Measurements from ENCODE around the gene PMEPA1. TPM values are rescaled to one million over a fixed set of nuclear protein-coding genes. Genes with fewer than 3 reads are reported as not detected.

The PMEPA1 gene
- total RNA-seq, 2 experiments from 2014 or later = 2.5 to 3.0 TPM

- DNase-seq = no peak
- Mint-ChIP-seq H3K27me3 (peaks cover 28% of the 10 kb centered on the region), H3K36me3 (no peaks in the 10 kb centered on the region), H3K4me1 (ENCODE audit: low read depth) (peaks cover 12% of the 10 kb centered on the region), H3K9me3 (no peaks in the 10 kb centered on the region), H3K4me3 (no peak overlapping the region), H3K27ac (no peak overlapping the region)
- POLR2A ChIA-PET = interaction anchor here (0.6 kb wide), 1 partner anchor 38 kb away, joined by 3 read pairs; the partner anchor contains the start of gene PMEPA1
- intact Hi-C loops (cut with micrococcal nuclease) = no loop called here
- CTCF ChIA-PET = no interaction called here
Observed at GRCh38 chr20:57747861-57748481, 38.2 kb upstream of the PMEPA1 start.

- POLR2A ChIA-PET = no interaction called here
- Mint-ChIP-seq H3K36me3 (no peaks in the 10 kb centered on the region), H3K4me1 (ENCODE audit: low read depth) (peaks cover 12% of the 10 kb centered on the region), H3K9me3 (no peaks in the 10 kb centered on the region), H3K4me3 (no peak overlapping the region), H3K27ac (no peak overlapping the region), H3K27me3 (peaks cover 33% of the 10 kb centered on the region)
- CTCF ChIA-PET = no interaction called here
- DNase-seq = no peak
- intact Hi-C loops (cut with micrococcal nuclease) = no loop called here
Observed at GRCh38 chr20:57746832-57747404, 37.1 kb upstream of the PMEPA1 start.

- H3K4me1 Mint-ChIP-seq (ENCODE audit: low read depth) = peaks cover 12% of the 10 kb centered on the region
- CTCF ChIA-PET = no interaction called here
- no peaks in the 10 kb centered on the region for H3K9me3 Mint-ChIP-seq
- no peak overlapping the region for H3K27ac Mint-ChIP-seq
- POLR2A ChIA-PET = no interaction called here
- intact Hi-C loops (cut with micrococcal nuclease) = no loop called here
- no peak for DNase-seq
- no peak overlapping the region for H3K4me3 Mint-ChIP-seq
- peaks cover 34% of the 10 kb centered on the region for H3K27me3 Mint-ChIP-seq
- H3K36me3 Mint-ChIP-seq = no peaks in the 10 kb centered on the region
Observed at GRCh38 chr20:57746201-57746600, 36.4 kb upstream of the PMEPA1 start.

GRCh38 chr20:57744206-57744605, 34.4 kb upstream of the PMEPA1 start:
- Mint-ChIP-seq H3K9me3 (no peaks in the 10 kb centered on the region), H3K36me3 (no peaks in the 10 kb centered on the region), H3K27ac (no peak overlapping the region), H3K27me3 (peaks cover 26% of the 10 kb centered on the region), H3K4me1 (ENCODE audit: low read depth) (peaks cover 9% of the 10 kb centered on the region), H3K4me3 (no peak overlapping the region)
- intact Hi-C loops (cut with micrococcal nuclease) = no loop called here
- no peak for DNase-seq
- POLR2A ChIA-PET = no interaction called here
- CTCF ChIA-PET = no interaction called here

- Mint-ChIP-seq H3K9me3 (no peaks in the 10 kb centered on the region), H3K4me3 (no peak overlapping the region), H3K4me1 (ENCODE audit: low read depth) (peaks cover 3% of the 10 kb centered on the region), H3K27ac (no peak overlapping the region), H3K27me3 (peaks cover 24% of the 10 kb centered on the region), H3K36me3 (no peaks in the 10 kb centered on the region)
- POLR2A ChIA-PET = no interaction called here
- CTCF ChIA-PET = no interaction called here
- intact Hi-C loops (cut with micrococcal nuclease) = no loop called here
- DNase-seq = no peak
Observed at GRCh38 chr20:57743450-57744095, 33.8 kb upstream of the PMEPA1 start.

- H3K4me3 Mint-ChIP-seq = no peak overlapping the region
- H3K9me3 Mint-ChIP-seq = no peaks in the 10 kb centered on the region
- intact Hi-C loops (cut with micrococcal nuclease) = no loop called here
- no peaks in the 10 kb centered on the region for H3K4me1 Mint-ChIP-seq (ENCODE audit: low read depth)
- no peak overlapping the region for H3K27ac Mint-ChIP-seq
- no peak for DNase-seq
- H3K27me3 Mint-ChIP-seq = peaks cover 20% of the 10 kb centered on the region
- CTCF ChIA-PET = no interaction called here
- H3K36me3 Mint-ChIP-seq = no peaks in the 10 kb centered on the region
- POLR2A ChIA-PET = no interaction called here
Observed at GRCh38 chr20:57742507-57743181, 32.8 kb upstream of the PMEPA1 start.

- Mint-ChIP-seq H3K27me3 (peaks cover 23% of the 10 kb centered on the region), H3K4me1 (ENCODE audit: low read depth) (no peaks in the 10 kb centered on the region), H3K36me3 (no peaks in the 10 kb centered on the region), H3K9me3 (no peaks in the 10 kb centered on the region), H3K4me3 (no peak overlapping the region), H3K27ac (no peak overlapping the region)
- DNase-seq = no peak
- intact Hi-C loops (cut with micrococcal nuclease) = no loop called here
- ChIA-PET CTCF (interaction anchor here (1.0 kb wide), 1 partner anchor 12 kb away, joined by 3 read pairs; no protein-coding TSS in a partner anchor), POLR2A (no interaction called here)
Observed at GRCh38 chr20:57738484-57738883, 28.7 kb upstream of the PMEPA1 start.

- peaks cover 23% of the 10 kb centered on the region for H3K27me3 Mint-ChIP-seq
- H3K36me3 Mint-ChIP-seq = no peaks in the 10 kb centered on the region
- DNase-seq = no peak
- no peak overlapping the region for H3K4me3 Mint-ChIP-seq
- no peak overlapping the region for H3K27ac Mint-ChIP-seq
- intact Hi-C loops (cut with micrococcal nuclease) = no loop called here
- no peaks in the 10 kb centered on the region for H3K4me1 Mint-ChIP-seq (ENCODE audit: low read depth)
- POLR2A ChIA-PET = no interaction called here
- H3K9me3 Mint-ChIP-seq = no peaks in the 10 kb centered on the region
- CTCF ChIA-PET = interaction anchor here (1.0 kb wide), 1 partner anchor 13 kb away, joined by 3 read pairs; no protein-coding TSS in a partner anchor
Observed at GRCh38 chr20:57738053-57738452, 28.2 kb upstream of the PMEPA1 start.

GRCh38 chr20:57737349-57737748, 27.5 kb upstream of the PMEPA1 start:
- no peak for DNase-seq
- CTCF ChIA-PET = no interaction called here
- H3K4me1 Mint-ChIP-seq (ENCODE audit: low read depth) = no peaks in the 10 kb centered on the region
- no peaks in the 10 kb centered on the region for H3K9me3 Mint-ChIP-seq
- POLR2A ChIA-PET = no interaction called here
- no peaks in the 10 kb centered on the region for H3K36me3 Mint-ChIP-seq
- no peak overlapping the region for H3K4me3 Mint-ChIP-seq
- intact Hi-C loops (cut with micrococcal nuclease) = no loop called here
- no peak overlapping the region for H3K27ac Mint-ChIP-seq
- H3K27me3 Mint-ChIP-seq = peaks cover 22% of the 10 kb centered on the region

- no peak for DNase-seq
- intact Hi-C loops (cut with micrococcal nuclease) = no loop called here
- Mint-ChIP-seq H3K27me3 (peaks cover 17% of the 10 kb centered on the region), H3K27ac (no peak overlapping the region), H3K4me3 (no peak overlapping the region), H3K36me3 (no peaks in the 10 kb centered on the region), H3K9me3 (no peaks in the 10 kb centered on the region), H3K4me1 (ENCODE audit: low read depth) (no peaks in the 10 kb centered on the region)
- ChIA-PET POLR2A (no interaction called here), CTCF (no interaction called here)
Observed at GRCh38 chr20:57736738-57737347, 27.0 kb upstream of the PMEPA1 start.

- no peak overlapping the region for H3K27ac Mint-ChIP-seq
- no peaks in the 10 kb centered on the region for H3K36me3 Mint-ChIP-seq
- H3K27me3 Mint-ChIP-seq = peaks cover 17% of the 10 kb centered on the region
- no peaks in the 10 kb centered on the region for H3K4me1 Mint-ChIP-seq (ENCODE audit: low read depth)
- intact Hi-C loops (cut with micrococcal nuclease) = no loop called here
- CTCF ChIA-PET = no interaction called here
- H3K9me3 Mint-ChIP-seq = no peaks in the 10 kb centered on the region
- no peak overlapping the region for H3K4me3 Mint-ChIP-seq
- no peak for DNase-seq
- POLR2A ChIA-PET = no interaction called here
Observed at GRCh38 chr20:57735831-57736737, 26.3 kb upstream of the PMEPA1 start.

GRCh38 chr20:57734754-57735153, 24.9 kb upstream of the PMEPA1 start:
- no peak overlapping the region for H3K27ac Mint-ChIP-seq
- H3K4me1 Mint-ChIP-seq (ENCODE audit: low read depth) = no peaks in the 10 kb centered on the region
- intact Hi-C loops (cut with micrococcal nuclease) = no loop called here
- ChIA-PET POLR2A (no interaction called here), CTCF (no interaction called here)
- DNase-seq = no peak
- H3K27me3 Mint-ChIP-seq = peaks cover 17% of the 10 kb centered on the region
- H3K36me3 Mint-ChIP-seq = no peaks in the 10 kb centered on the region
- no peak overlapping the region for H3K4me3 Mint-ChIP-seq
- H3K9me3 Mint-ChIP-seq = no peaks in the 10 kb centered on the region

Measured in activated CD4-positive, alpha-beta memory T cell treated with anti-CD3 and anti-CD28 coated beads for 36 hours (primary cell).